HG03565 (cell line): ENCODE results near the gene C1RL.
"Not testable (repeated sequence)": the region's sequence is repeated elsewhere in the genome, so short reads cannot be mapped to it uniquely, and the experiment has no call there.

Experiments
- ATAC-seq: cut with Tn5 transposase; IDR thresholded peaks from one replicate; pipeline ENCODE4 v1.9.1; 2021; ENCODE audit warnings: mild to moderate bottlenecking, moderate library complexity; ENCODE audit not compliant: unreplicated experiment

Gene C1RL

DNA sequence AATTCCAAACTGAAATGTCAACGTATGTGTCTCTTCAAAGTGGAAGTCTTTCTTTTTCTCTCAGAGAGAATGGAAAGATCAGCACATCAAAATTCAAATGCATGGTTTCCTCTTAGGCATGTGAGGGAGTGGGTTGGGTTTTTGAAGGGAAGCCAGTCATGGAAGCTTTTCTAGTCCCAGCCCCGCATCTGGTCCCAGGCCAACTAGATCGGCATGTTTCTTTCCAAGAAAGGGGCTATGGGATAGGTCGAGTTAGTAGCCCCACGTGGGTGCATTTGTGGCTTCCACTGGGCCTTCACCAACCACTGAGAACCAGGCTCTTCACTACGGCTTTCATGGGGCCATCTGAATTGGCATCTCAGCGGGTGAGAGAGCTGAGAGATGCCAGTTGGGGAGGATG lies 41.9 kb downstream of the C1RL start:
- no peak for ATAC-seq

DNA sequence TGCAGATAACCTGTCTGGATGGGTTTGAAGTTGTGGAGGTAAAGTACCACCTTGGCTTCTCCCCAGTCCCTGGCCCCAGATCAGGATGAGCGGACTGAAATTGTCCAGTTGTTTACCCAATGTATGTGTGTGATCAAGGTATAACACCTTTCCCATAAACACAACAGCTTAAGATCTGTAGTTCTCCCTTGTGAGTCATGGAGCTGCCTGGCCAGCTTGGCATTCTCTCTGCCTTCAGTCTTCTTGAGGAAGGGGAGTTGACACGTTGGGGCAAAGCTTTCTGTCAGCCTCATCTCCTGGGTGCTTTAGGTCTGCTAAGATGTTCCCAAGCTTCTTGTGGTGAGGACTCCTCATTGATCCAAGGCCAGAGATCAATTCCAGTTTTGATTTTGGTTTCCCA lies 42.4 kb downstream of the C1RL start:
- no peak for ATAC-seq

DNA sequence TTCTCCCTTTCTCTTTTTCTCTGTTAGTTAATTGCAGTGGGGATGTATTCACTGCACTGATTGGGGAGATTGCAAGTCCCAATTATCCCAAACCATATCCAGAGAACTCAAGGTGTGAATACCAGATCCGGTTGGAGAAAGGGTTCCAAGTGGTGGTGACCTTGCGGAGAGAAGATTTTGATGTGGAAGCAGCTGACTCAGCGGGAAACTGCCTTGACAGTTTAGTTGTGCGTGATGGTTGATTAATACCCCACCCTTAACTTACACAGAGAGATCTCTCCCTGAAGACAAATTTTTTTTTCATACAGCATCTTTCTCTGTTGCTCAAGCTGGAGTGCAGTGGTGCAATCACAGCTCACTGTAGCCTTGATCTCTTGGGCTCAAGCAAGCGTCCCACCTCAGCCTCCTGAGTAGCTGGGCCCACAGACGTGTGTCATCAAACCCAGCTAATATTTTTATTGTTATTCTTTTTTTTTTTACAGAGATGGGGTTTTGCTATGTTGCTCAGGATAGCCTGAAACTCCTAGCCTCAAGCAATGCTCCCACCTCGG lies 43.9 kb downstream of the C1RL start:
- ATAC-seq: no peak

DNA sequence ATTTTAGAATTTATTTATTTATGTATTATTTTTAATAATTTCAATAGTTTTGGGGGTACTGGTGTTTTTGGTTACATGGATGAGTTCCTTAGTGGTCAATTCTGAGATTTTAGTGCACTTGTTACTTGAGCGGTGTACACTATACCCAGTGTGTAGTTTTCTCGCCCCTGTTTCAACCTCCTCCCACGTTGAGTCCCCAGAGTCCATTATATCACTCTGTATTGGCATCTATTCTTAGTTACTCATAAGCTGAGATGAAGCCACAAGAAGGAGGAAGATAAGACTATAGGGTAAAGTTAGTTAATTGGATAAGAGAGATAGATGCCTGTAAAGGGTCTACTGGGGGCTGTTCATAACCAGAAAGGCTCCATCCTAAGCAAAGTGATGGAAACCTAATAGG lies 44.5 kb downstream of the C1RL start:
- ATAC-seq: no peak

DNA sequence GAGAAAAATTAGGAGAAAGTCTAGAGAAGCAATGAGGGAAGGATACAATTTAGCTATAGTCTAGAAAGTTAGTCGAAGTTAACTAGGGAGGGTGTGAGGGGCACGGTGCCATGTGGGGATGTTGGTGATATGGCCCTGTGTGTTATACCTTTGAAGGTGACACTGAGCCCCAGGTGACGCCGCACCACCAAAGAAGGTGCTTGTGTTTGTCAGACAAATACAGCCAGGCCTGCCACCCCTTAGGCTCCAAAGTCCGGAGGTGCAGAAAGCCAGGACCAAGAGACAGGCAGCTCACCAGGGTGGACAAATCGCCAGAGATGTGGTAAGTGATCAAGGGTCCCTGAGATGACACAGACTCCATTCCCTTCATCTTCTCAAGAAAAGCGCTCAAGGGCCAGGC lies 47.4 kb downstream of the C1RL start:
- ATAC-seq: no peak

DNA sequence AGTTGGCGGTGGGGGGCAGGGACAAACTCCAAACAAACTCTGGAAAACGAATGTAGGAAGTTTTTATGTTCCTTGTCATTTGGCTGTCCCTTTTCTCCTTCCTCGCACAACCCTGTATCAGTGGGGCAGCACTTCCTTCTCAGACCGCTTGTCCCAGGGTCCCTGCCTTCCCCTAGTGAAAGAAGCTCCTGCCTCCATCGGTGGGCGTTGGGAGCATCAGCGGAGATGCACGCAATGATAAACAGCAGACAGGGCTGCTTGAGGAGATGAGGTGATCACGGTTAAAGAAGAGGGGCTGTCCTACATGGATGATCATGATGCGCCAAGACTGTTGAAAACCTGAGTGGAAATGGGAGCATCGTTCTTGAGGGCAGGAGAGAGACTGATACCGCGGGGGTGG lies 47.9 kb downstream of the C1RL start:
- no peak for ATAC-seq

- no peak for ATAC-seq
Measured at GRCh38 chr12:7060353-7060954, 48.6 kb downstream of the C1RL start, which contains the start of gene C1S. C1S (plus strand) TSS chr12:7060718; CDS start chr12:7061913, 1,195 bp downstream.

DNA sequence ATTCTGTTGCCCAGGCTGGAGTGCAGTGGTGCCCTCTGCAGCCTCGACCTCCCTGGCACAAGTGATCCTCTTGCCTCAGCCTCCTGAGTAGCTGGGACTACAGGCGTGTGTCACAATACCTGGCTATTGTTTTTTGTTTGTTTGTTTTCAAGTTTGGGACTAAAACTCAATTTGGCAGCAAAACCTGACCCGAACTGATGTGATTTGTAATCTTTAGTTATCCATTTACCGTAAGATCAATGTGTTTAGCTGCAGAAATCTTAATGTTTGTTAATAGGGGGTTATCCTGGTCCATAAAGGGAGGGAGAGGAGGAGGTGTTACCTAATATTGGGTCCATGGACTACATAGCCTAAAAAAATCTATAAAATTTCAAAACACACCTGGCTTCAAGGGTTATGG lies 49.2 kb downstream of the C1RL start:
- no peak for ATAC-seq

- ATAC-seq: no peak
Measured at GRCh38 chr12:7058850-7059395, 50.1 kb downstream of the C1RL start.

GRCh38 chr12:7058163-7058845 lies 50.7 kb downstream of the C1RL start:
- ATAC-seq: no peak

- ATAC-seq: not testable (repeated sequence)
Measured at GRCh38 chr12:7055736-7056135, 53.3 kb downstream of the C1RL start.

DNA sequence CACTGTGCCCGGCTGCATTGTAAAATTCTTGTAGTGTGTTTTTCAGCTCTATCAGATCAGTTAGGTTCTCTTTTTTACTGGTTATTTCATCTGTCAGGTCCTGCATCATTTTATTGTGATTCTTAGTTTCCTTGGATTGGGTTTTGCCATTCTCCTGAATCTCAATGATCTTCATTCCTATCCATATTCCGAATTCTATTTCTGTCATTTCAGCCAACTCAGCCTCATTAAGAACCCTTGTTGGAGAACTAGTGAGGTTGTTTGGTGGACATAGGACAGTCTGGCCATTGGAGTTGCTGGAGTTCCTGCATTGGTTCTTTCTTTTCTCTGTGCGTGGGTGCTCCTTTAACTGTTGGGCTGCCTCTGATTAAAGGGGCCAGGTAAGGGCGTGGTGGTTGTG lies 54.1 kb downstream of the C1RL start:
- no peak for ATAC-seq

GRCh38 chr12:7049973-7050372 lies 59.0 kb downstream of the C1RL start:
- ATAC-seq: not testable (repeated sequence)

DNA sequence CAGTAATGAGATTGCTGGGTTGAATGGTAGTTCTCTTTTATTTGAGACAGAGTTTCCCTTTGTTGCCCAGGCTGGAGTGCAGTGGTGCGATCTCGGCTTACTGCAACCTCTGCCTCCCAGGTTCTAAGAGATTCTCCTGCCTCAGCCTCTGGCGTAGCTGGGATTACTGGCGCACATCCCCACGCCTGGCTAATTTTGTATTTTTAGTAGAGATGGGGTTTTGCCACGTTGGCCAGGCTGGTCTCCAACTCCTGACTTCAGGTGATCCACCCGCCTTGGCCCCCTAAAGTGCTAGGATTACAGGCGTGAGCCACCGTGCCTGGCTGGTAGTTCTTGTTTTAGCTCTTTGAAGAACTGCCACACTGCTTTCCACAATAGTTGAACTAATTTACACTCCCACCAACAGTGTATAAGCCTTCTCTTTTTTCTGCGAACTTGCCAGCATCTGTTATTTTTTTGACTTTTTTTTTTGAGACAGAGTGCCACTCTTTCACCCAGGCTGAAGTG lies 59.5 kb downstream of the C1RL start:
- not testable (repeated sequence) for ATAC-seq

DNA sequence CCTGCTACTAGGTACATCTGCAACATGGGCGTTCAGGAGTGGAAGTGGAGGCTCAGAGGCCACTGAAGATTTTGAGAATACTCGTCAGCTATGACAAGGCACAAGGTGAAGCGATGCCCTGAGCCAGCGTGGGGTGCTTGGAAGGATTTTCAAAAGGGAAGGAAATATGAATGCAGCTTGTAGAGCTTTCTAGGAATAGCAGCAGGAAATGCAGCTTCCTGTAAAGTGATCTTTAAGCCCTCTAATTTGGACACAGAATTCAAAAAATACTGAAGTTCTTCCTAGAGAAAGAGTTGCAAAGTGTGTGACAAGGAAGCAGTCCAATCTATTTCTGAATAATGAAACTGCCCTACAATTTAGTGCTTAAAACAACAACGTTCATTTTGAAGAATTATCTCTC lies 61.7 kb downstream of the C1RL start:
- no peak for ATAC-seq

DNA sequence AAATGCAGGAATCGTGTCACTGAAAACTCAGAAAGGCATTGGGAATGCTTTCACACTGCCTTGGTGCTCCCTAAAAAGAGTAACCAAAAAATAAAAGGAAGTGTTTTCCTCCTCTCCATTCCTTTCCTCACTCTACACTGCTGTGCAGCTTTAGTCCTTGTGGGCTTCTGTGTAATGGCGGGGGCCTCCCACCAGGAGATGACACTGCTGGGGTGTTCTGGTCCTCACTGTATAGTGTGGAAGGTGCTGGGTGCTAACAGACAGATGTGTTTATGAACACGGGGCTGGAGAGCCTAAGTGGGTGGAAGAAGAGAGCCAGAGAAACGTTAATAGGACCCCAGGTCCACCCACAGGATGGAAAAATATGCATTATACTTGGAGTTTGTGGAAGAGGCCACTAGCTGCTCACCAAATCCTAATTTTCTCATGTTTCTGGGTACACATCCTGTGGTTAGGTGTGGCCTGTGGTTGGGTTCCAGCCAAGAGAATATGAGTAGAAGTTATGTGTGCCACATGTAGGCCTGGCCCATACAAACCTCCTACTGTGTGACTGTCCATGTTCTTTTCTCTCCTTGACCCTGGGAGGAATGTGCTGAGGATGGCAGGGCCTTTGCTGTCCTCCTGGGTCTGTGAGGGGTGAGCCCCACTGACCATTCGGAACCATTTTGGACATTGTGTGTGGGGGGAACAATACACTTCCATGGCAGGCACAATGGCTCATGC lies 62.5 kb downstream of the C1RL start:
- no peak for ATAC-seq

GRCh38 chr12:7045913-7046312 lies 63.1 kb downstream of the C1RL start:
- no peak for ATAC-seq
